ENCODE results near the gene AMOTL2.

DNA sequence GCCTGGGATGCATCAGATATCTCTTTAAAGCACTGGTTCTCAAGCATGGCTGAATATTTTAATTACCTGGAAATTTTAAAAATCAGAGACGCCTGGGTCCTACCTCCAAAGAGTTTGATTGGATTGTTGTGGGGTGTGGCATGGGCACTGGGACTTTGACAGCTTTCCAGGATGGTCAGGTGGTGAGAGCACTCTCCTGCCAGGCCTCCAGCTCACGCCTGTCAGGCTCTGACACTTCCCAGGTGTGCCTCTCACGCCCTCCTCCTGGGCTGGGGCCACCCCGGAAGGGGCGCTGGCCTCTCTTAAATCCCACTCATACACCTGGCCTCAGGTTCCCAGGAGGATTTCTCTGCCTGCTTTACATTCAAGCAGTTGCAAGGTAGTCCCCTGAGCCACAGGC, 48.5 kb downstream of the AMOTL2 start:
- TF ChIP-seq CTCF (IDR thresholded peaks at IDR 0.05; ENCODE audit: extremely low read depth in 1 of 2, insufficient read depth in 1 of 2, low read depth in 1 of 2, low read length in 2 of 2) (no peak), GATA2 (IDR thresholded peaks at IDR 0.05; ENCODE audit: insufficient read depth, insufficient read length, low read depth, low read length) (no peak), POLR2A (IDR thresholded peaks at IDR 0.05; ENCODE audit: low read depth, low read length) (no peak)

All from endothelial cell of umbilical vein (primary cell).